NCI-H524 treated with DMSO at 0.1 percent for 48 hours (cell line): ENCODE data around the gene MST1.

Source experiments
- DNase-seq: peaks from one replicate; lab custom pipeline; 2025; lab: John Stamatoyannopoulos, UW

Gene MST1

GRCh38 chr3:49689046-49689907 is at the start of gene MST1, which contains the start of gene RNF123:
Gene MST1 (minus strand): TSS chr3:49689474. CDS start chr3:49688691, 783 bp downstream.
Gene RNF123 (plus strand): TSS chr3:49689557. CDS start chr3:49691166, 1,609 bp downstream.
- no peak for DNase-seq

DNA sequence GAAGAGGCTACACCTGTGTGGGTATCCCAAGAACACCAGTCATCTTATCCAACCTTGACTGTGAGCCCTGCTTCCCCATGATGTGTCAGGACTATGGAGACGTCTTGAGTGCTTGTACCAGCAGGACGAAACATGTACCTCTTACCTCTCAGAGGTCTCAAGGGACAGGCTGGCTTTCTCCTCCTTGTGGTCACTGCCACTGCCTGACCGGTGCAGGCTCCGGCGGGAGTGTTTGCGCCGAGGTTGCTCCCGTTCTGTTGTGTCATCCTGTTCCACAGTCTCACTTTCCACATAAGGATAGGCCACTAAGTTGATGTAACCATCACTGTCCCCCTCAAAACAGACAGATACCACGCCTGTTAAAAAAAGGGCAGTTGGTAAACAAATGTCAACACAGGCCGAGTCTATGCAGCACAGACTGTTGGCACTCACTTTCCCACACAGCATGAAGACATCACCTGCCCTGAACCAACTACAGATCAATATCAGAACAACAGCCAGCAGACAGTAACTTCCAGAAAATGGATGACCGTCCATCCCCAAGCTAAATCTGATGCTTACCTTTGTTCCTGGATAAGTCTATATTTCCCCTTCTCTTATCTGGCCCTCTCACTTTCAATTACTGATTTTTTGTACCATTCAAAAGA is 48.9 kb upstream of the MST1 start:
- DNase-seq, result no peak

GRCh38 chr3:49734752-49735151 is 45.5 kb upstream of the MST1 start:
- no peak for DNase-seq

- no peak for DNase-seq
Measured at GRCh38 chr3:49733551-49733950, 44.3 kb upstream of the MST1 start.

DNA sequence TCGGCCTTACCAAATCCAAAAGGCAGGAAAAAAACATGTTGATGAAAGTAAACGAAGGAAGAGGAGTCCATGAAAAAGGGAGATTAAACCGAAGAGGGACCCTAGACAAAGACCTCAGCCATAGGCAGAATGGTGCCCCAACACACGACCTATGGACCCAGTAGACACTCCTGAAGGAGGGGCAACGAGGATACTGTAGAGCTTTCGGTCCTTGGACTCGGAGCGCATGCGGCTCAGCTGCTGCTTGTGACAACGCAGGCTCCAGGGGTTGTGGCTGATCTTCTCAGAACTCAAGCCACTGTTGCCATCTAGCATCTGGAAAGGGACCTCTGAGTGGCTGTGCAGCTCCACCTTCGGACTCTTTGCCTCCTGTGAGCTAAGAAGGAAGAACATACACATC is 43.3 kb upstream of the MST1 start:
- DNase-seq, result no peak

- DNase-seq, result no peak
Measured at GRCh38 chr3:49729966-49730609, 40.8 kb upstream of the MST1 start.

GRCh38 chr3:49727924-49728361 is 38.7 kb upstream of the MST1 start:
- DNase-seq, result no peak

DNA sequence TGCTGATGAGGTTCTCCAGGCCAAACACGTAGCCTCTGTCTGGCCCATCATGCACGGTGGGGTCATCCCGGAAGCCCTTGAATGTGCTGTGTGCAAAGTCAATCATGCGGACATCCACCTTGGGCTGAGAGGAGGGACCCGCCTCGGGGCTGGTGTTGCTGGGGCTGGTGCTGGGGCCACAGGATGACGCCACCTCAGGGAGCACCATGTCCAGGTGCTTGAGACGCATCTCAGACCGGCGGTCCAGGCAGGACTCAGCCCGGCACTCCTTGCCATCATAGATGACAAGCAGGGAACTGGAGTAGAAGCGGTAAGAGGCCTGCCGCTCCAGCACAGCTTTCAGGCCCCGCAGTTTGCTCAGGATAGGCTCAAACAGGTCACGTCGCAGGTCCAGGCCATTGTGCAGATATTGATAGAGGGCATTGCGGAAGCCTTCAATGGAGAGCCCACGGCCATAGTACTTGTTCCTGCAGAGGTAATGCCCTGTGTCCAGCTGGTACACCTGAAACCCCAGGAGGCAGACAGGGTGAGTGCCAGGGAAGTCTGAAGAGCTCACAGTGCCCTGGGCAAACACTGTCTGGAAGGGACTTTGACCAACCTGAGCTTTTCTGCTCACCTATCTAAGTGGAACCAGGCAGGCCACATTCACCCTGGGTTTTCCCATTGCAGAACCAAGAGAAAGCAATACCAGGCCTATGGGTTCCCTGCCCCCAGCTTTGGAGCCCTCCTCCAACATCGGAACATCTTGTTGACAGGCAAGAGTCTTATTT is 38.1 kb upstream of the MST1 start:
- DNase-seq, result no peak

DNA sequence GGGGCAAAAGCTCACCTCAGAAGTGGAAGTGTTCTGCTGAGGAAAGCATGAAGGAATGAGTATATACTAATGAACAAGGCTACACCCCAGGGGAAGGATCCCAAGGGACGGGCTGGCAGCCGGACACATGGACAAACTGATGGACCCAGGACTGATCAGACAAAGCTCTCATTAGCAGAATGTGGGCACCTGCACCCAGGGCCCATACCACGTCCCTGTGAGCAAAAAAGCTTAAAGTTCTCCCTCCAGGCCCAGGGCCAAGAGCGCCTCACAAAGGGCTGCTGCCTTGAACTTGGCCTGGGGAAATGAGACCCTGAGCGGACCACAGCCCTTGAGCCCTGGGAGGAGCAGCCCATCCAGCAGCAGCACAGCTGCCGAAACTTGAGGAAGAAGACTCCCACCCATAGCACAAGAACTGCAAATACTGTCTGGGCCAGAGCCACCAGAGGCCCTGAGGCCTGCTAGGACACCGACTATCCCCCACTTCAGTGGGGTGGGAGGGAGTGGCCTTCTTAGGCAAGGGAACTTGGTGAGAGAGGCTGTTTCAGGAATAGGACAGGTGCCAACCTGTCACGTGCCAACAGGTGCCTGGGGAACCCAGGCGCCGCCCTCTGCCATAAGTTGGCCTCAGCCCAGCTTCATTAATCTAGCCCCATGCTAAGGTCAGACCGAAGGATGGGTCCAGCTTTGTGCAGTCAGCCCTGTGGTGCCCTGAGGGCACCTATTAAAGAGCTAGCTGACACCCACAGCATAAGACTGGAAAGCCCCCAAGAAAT is 36.8 kb upstream of the MST1 start:
- DNase-seq, result no peak

DNA sequence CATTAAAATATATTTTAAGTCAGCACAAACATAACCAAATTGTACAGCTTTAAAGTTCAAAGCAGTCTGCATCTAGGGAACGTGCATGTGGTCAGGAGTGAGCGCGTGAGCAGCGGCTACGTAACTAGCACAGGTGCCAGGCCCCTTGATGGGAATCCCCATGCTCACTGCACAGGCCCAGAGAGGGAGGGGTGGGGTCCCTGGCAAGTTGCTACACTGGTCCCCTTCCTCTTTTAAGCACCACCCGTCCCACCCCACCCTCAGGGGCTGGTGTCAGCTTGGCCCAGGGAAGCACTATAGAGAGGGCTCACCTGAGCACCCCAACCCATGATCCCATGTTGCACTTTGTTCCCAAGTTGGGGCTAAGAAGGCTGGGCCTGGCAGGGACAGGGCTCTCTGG is 35.3 kb upstream of the MST1 start:
- DNase-seq, result no peak

- peak; percentile 60 for DNase-seq
Measured at GRCh38 chr3:49723628-49724551, 34.6 kb upstream of the MST1 start, which contains the start of gene GMPPB. Gene GMPPB (minus strand): TSS chr3:49723951. CDS start chr3:49723726, 225 bp downstream.

- DNase-seq, result no peak
Measured at GRCh38 chr3:49723296-49723627, 34.0 kb upstream of the MST1 start.

DNA sequence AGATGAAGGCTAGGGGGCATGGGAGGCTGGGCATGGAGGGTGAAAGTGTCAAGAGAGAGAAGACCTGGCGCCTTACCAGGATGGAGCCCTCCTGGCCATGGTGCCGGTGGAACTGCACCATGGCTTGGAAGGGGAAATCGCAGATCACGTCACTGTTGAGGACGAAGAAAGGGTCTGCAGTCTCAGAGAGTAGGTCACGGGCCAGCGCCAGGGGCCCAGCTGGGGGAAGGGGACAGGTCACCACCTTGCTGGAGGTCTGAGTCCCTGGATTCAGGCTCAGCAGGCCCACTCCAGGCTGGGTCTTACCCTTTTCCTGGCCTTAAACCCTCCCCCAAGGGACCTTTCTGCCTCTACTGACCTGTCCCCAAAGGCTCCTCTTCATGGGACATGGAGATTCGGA is 33.6 kb upstream of the MST1 start:
- DNase-seq, result no peak

DNA sequence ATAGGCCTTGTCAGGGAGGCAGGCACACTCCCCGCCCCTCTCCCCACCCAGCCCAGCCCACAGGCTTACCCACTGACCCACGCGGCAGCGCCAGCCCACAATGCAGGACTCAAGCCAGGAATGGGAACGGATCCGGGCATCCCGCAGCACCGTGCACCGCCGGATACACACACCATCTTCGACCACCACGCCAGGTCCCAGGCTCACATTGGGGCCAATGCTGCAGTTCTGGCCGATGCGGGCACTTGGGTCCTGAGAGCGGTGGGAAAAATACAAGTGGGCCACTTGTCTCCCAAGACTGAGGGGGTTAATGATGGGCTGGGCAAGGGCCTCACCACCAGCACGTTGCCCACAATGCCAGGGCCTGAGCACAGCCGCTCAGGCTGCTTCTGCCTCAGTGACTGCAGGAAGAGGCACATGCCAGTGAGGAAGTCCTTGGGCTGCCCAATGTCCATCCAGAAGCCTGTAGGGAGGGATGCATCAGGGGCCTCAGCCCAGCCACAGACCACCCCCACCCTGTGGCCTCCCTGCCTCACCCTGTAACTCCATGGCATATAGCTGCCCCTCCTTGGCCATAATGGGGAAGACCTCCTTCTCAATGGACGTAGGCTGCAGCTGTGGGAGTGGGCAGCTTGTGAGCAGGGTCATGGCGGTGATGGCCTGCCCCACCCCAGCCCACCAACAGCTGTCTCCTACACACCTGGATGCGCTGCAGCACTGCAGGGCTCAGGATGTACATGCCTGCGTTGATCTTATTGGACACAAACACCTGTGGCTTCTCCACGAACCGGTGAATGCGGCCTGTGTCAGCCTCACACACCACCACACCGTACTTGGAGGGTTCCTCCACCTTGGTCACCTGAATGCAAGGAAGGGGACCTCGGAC is 32.9 kb upstream of the MST1 start:
- no peak for DNase-seq

DNA sequence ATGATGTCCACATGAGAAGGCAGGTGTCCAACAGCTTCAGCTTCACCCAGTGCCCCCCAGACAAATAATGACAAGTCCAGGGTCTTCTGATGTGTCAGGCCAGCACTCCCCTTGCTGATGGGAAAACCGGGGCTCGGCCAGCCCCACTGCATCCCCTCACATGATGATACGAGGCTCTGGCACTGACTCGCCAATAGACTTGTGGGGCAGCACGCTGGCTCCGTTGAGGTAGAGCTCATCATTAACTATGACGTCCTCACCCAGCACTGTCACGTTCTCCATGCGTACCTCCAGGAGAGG is 32.3 kb upstream of the MST1 start:
- no peak for DNase-seq

- no peak for DNase-seq
Measured at GRCh38 chr3:49720855-49721595, 31.8 kb upstream of the MST1 start.

- peak; percentile 68 for DNase-seq
Measured at GRCh38 chr3:49719214-49719884, 30.1 kb upstream of the MST1 start, which contains the start of gene AMIGO3. Gene AMIGO3 (minus strand): TSS chr3:49719684. CDS start chr3:49719465, 219 bp downstream.

DNA sequence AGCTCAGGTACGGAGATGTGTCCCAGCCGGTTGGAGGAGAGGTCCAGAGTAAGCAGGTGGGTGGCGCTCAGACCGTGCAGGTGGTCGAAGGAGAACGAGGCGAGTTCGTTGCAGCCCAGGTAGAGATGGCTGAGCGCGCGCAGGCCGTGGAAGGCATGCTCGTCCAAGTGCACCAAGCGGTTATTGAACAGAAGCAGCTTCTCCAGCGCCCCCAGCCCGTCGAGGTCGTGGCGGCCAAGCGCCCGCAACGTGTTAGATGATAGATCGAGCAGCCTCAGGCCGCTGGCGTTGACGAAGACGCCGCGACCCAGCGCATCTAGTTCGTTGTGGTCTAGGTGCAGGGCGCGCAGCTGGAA is 29.6 kb upstream of the MST1 start:
- DNase-seq, result no peak
